ENCODE data around the gene PARP2.
"Not testable (repeated sequence)": the region's sequence is repeated elsewhere in the genome, so short reads cannot be mapped to it uniquely, and the experiment has no call there.

The PARP2 gene, protein sequence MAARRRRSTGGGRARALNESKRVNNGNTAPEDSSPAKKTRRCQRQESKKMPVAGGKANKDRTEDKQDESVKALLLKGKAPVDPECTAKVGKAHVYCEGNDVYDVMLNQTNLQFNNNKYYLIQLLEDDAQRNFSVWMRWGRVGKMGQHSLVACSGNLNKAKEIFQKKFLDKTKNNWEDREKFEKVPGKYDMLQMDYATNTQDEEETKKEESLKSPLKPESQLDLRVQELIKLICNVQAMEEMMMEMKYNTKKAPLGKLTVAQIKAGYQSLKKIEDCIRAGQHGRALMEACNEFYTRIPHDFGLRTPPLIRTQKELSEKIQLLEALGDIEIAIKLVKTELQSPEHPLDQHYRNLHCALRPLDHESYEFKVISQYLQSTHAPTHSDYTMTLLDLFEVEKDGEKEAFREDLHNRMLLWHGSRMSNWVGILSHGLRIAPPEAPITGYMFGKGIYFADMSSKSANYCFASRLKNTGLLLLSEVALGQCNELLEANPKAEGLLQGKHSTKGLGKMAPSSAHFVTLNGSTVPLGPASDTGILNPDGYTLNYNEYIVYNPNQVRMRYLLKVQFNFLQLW

DNA sequence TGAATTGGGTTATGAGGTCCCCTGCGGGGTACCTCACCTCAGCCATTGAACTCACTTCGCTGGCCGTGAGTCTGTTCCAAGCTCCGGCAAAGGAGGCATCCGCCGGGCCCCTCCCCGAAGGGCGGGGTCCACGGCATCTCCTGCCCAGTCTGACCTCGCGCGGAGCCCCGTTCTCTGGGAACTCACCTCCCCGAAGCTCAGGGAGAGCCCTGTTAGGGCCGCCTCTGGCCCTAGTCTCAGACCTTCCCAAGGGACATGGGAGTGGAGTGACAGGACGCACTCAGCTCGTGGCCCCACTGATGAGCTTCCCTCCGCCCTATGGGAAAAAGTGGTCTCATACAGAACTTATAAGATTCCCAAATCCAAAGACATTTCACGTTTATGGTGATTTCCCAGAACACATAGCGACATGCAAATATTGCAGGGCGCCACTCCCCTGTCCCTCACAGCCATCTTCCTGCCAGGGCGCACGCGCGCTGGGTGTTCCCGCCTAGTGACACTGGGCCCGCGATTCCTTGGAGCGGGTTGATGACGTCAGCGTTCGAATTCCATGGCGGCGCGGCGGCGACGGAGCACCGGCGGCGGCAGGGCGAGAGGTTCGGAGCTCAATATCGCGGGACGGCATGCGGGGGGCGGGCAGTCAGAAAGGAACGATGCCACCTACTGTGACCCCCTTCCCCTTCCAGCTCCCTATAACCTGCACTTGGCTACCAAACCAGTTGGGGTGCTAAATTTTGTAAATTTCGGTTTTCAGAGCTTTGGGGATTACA, at the start of gene PARP2:
Gene PARP2, plus strand, starts transcription at position 544 of the 770 bp plus-strand sequence. Its CDS starts 7 bp downstream, at position 551.
- peak; percentile 99 for DNase-seq (ENCODE audit: low spot score)

DNA sequence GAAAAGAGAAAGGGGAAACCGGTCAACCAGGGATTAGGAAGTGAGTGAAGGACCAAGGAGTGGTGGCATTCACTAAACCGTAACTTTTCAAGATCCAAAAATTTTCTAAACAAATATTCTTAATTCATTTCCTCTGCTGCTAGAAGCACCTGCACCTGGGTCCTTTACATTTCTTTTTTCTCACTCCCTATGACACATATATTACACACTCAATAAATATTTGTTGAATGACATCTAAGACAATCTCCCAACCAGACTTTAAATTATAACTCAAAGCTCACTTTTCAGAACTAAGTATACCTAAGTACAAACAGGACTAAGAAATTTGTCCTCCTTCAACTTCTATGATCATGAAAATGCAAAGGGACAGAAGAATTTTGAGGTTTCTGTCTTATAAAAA, 48.8 kb upstream of the PARP2 start:
- DNase-seq (ENCODE audit: low spot score): no peak

DNA sequence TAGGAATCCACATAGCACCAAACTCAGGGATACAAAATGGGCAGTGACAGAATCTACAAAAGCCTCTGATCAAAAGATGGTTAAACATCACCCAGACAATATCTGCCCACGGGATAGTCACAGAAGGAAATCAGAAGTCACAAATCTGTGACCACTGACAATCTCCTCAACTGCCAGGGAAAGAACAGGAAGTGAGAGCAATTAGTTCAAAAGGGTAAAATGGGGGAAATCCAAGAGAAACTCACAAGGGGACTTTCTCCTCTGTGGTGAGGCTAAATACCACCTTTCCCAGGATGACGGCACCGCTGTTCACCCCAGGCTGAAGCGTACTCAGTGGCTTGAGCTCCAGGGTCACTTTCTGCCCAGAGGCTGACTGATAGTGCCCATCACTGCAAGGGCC, 48.4 kb upstream of the PARP2 start:
- no peak for DNase-seq (ENCODE audit: low spot score)

DNA sequence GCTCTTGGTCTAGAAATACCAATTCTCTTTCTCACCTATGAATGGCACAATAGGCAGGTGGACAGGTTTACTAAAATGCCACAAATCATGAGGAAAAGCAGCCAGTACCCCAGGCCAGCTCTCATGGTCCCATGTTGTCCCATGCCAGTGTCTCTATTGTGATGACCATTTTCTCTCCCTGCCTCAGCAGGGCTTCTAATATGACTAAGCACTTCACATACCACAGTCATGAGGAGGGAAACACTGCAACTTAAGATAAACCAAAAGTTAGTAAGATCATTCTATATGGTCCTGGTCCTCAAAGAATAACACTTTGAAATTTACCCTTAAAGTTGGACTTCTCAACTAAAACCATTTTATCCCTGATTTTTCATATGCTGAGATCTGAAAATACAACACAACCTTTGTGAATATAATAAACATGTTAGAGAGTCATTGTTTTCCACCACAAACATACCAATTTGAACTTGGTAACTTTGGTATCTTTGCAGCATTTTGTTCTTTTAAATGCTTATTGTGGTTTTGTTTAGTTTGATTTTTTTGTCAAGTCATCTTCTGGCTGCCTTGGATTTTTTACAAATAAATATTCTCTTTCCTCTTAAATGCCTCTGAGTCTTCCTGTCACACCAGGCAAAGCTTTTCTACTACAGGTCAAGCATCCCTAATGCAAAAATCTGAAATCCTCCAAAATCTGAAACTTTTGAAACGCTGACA, 41.2 kb upstream of the PARP2 start:
- peak; percentile 52 for DNase-seq (ENCODE audit: low spot score)

GRCh38 chr14:20305265-20306078, 38.0 kb upstream of the PARP2 start, which contains the start of gene TTC5:
Gene TTC5 (minus strand): TSS chr14:20305951. CDS start chr14:20305937, 14 bp downstream.
- DNase-seq (ENCODE audit: low spot score): peak; percentile 86

DNA sequence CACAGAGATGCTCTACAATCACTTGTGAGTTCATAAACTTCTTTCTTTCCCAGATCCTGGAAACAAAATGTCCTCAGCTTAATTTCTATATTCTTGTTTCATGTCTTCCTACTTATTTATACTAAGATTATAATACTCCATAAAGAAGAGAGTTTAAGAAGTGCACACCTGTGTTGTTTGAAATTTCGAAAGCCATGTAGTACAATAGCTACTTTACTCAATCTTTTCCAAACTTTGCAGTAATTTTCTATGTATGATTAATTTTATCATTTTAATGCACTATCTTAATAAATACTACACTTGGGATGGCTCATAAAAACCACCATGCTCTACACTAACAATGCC, 37.4 kb upstream of the PARP2 start:
- no peak for DNase-seq (ENCODE audit: low spot score)

DNA sequence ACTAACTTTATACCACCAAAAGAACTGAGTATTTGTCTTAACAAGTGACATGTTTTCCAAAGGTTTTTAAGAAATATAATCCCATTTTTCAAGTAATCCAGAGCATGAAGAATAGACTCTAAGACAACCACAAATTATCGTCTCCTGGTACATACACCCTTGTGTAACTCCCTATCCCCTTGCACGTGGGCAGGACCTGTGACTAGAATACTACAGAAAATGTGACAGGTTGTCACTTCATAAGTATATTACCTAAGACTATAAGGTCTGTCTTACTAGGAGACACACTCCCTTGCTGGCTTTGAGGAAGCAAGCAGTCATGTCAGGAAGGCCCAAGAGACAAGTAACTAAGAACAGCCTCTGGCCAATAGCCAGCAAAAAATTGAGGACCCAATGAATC, 29.4 kb upstream of the PARP2 start:
- no peak for DNase-seq (ENCODE audit: low spot score)

DNA sequence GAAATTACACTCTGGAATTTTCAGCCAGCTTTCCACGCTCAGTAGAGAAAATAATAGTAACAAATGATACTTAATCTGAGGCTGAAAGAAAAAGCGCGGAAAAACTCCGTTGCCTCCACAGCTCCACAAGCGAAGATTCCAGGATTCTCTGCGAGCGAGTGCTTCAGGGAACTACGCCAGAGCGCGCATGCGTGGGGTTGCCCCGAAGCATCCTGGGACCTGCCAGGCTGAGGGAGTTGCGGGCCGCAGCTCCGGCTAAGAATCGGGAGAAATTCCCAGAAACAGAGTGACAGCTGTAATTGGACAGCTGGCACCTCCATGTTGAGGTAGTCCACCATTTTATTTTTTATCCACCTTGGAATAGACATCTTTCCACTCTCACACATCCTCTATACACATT, 25.7 kb upstream of the PARP2 start:
- no peak for DNase-seq (ENCODE audit: low spot score)

- peak; percentile 83 for DNase-seq (ENCODE audit: low spot score)
Observed at GRCh38 chr14:20327005-20327869, 16.2 kb upstream of the PARP2 start.

DNA sequence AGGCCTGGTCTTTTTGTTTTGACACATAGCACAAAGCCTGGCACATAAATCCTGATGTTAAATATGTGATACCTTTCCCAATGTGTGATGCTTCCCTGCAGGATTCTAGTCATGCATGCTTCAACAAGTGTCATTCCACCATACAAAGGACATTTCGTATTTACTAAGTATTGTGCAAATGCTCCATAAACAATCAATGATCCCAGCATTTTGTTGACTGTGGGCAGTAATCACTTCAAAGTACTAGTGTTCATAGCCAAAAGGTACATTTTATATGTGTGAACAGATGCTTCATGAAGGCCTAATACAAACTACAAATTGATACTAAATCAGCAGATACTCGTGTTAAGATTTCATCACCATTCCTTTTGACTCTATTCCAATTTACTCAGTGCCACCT, 14.7 kb upstream of the PARP2 start:
- DNase-seq (ENCODE audit: low spot score): no peak

- no peak for DNase-seq (ENCODE audit: low spot score)
Observed at GRCh38 chr14:20329355-20329754, 14.1 kb upstream of the PARP2 start.

DNA sequence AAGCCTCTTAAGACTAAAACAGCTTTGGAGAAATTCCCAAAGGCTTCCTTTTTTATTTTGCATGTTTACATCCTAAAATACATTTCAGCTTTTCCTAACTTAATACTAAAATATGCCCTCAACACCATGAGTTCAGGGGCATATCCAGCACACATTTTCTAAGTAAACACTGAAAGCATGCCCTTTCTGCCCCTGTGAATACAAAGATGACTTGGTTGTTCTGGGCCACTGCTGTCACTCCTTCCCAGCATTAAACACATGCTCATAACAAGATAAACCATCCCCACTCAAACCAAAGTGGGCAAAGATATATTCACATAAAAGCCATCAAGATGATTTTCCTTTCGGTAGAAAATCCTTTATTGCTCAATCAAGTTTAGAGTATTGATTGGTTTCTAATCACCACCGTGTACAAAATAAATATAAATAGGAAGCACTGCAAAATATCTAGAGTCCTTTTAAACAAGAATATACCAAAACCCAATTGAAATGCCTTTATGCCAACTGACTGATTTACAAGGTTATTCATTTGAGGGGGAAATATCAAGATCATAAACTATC, 12.3 kb upstream of the PARP2 start:
- DNase-seq (ENCODE audit: low spot score): peak; percentile 43

GRCh38 chr14:20332431-20332787, 11.0 kb upstream of the PARP2 start:
- DNase-seq (ENCODE audit: low spot score): peak; percentile 53

DNA sequence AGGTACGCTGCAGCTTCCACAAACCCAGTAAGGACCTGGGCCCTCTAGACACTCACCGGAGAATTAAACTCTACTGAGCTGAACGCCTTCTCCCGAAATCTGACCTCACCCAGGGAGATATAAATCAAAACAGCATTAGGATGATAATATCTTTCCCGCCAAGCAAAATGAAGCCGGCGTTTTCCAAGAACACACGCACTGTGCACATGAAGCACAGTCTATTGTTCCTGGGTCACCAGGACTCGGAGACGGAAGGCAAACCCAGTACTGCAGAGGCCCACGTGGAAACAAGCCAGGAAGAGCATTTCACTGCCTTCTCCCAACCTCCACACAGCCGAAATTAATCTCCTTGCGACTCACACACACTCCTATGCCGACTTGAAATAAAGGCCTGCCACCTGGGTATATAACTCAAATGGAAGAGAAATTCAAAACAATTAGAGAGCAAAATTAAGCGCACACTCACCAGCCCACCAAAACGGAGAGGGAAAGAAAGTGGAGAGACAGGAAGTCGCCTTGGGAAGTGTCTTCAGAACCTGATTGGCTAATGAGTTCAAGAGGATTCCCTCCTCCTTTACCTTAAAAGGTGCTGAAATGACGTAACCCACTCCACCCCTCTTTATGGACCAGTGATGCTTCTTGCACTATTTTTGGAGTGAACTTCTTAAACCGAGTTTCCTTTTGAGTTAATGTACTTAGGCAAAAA, 10.5 kb upstream of the PARP2 start, which contains the start of gene CCNB1IP1:
Gene CCNB1IP1, minus strand, starts transcription at position 492 of the 706 bp plus-strand sequence. CDS start 16,756 bp downstream, outside the sequence.
- DNase-seq (ENCODE audit: low spot score): peak; percentile 96

DNA sequence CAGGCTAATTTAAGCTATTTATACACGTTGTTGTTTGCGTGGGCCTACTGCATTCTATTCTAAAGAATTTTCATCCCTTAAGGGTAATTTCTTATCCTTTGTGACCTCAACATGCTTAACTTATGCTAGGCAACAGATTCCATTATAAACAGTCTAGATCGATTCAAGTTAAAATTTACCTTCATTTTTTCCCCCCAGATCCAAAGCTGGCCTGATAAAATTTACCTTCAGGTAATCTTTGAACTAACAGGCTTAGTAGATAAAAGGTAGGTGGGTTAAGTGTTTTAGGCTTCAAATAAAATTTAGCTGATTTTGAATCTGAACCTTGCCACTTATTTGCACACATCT, 10.0 kb upstream of the PARP2 start:
- DNase-seq (ENCODE audit: low spot score): no peak

DNA sequence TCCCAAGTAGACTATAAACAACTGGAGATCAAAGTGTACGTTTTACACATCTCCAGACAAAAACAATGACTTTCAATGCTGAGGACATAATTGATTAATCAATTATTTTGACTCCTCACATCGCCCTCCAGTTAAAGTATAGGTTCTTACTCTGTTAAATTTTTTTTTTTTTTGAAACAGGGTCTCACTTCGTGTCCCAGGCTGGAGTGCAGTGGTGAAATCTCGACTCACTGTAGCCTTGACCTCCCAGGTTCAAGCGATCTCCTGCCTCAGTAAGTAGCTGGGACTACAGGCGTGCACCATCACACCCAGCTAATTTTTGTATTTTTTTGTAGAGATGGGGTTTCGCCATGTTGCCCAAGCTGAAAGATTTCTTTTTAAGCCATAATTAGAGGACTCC, 9.4 kb upstream of the PARP2 start:
- DNase-seq (ENCODE audit: low spot score): no peak

DNA sequence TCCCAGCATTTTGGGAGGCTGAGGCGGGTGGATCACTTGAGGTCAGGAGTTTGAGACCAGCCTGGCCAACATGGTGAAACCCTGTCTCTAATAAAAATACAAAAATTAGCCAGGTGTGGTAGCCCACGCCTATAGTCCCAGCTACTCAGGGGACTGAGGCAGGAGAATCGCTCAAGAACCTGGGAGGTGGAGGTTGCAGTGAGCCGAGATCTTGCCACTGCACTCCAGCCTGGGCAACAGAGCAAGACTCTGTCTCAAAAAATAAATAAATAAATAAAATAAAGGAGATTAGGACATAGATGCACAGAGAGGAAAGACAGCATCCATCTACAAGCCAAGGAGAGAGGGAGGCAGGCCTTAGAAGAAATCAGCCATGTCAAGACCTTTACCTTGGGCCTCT, 2.4 kb upstream of the PARP2 start:
- not testable (repeated sequence) for DNase-seq (ENCODE audit: low spot score)

- no peak for DNase-seq (ENCODE audit: low spot score)
Observed at GRCh38 chr14:20341646-20342045, 1.8 kb upstream of the PARP2 start.

DNA sequence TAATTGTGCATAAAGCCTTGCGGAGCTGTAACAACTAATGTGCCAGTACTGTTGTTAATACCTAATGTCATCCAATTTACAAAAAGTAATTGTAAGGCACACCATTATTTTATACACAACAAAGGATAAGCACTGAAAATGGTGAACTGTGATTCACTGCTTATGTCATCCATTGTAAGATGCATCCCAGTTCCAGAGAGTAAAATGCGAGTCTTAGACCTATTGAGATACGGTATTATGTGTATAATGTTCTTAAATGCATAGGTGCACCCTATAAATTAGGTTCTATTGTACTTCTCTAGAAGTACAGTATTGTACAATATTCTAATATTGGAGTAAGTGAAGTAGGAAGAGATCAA, 406 bp downstream of the PARP2 start:
- DNase-seq (ENCODE audit: low spot score): peak; percentile 68

GRCh38 chr14:20345366-20345765, 1.9 kb downstream of the PARP2 start:
- no peak for DNase-seq (ENCODE audit: low spot score)
